ENCODE results near the gene KASH5. TPM values are rescaled to one million over a fixed set of nuclear protein-coding genes. Genes with fewer than 3 reads are reported as not detected.
A peak's percentile ranks its signal among the peaks of the same experiment; 100 is the strongest.

KASH5 gene
- total RNA-seq, 4 donors from 2014 or later: not detected

- H3K36me3 ChIP-seq: no peaks in the 10 kb centered on the region
- H3K4me3 ChIP-seq: no peak overlapping the region
- H3K9me3 ChIP-seq: no peaks in the 10 kb centered on the region
- H3K27me3 ChIP-seq: peaks cover 0 to 74% (median 12%) of the 10 kb centered on the region in 4 donors
- no peak overlapping the region for H3K27ac ChIP-seq
- 49 to 64% methylated on average over 2 to 4 of the region's 7 CpGs for WGBS, 2 donors
- intact Hi-C loops (cut with DNase I): no loop called here
- peaks cover 5 to 18% (median 9%) of the 10 kb centered on the region in 3 donors for H3K4me1 ChIP-seq
- DNase-seq: no peak
- TF ChIP-seq POLR2A (IDR thresholded peaks at IDR 0.05): no peak
- no peak for TF ChIP-seq CTCF (IDR thresholded peaks at IDR 0.05)
Observed at GRCh38 chr19:49417088-49417487, 29.0 kb downstream of the KASH5 start.

GRCh38 chr19:49418511-49418910, 30.5 kb downstream of the KASH5 start:
- no peaks in the 10 kb centered on the region for H3K9me3 ChIP-seq
- DNase-seq: no peak
- no peaks in the 10 kb centered on the region for H3K36me3 ChIP-seq
- H3K4me1 ChIP-seq: peaks cover 17 to 32% (median 22%) of the 10 kb centered on the region in 3 donors
- peaks cover 7 to 88% (median 24%) of the 10 kb centered on the region in 4 donors for H3K27me3 ChIP-seq
- TF ChIP-seq POLR2A (IDR thresholded peaks at IDR 0.05) (no peak), CTCF (IDR thresholded peaks at IDR 0.05) (no peak)
- no peak overlapping the region for H3K4me3 ChIP-seq
- H3K27ac ChIP-seq: no peak overlapping the region
- intact Hi-C loops (cut with DNase I): no loop called here
- 68 to 90% methylated on average over 5 of the region's 5 CpGs for WGBS, 2 donors

- TF ChIP-seq POLR2A (IDR thresholded peaks at IDR 0.05): no peak
- TF ChIP-seq CTCF (IDR thresholded peaks at IDR 0.05): no peak
- DNase-seq: no peak
- no peak overlapping the region for H3K4me3 ChIP-seq
- H3K27ac ChIP-seq: no peak overlapping the region
- intact Hi-C loops (cut with DNase I): no loop called here
- H3K9me3 ChIP-seq: no peaks in the 10 kb centered on the region
- peaks cover 11 to 95% (median 28%) of the 10 kb centered on the region in 4 donors for H3K27me3 ChIP-seq
- 74% methylated on average over 2 of the region's 2 CpGs; no CpG with 5 or more reads in 1 of the 2 donors for WGBS, 2 donors
- H3K36me3 ChIP-seq: no peaks in the 10 kb centered on the region
- H3K4me1 ChIP-seq: peaks cover 17 to 36% (median 24%) of the 10 kb centered on the region in 3 donors
Observed at GRCh38 chr19:49419173-49419572, 31.1 kb downstream of the KASH5 start.

DNA sequence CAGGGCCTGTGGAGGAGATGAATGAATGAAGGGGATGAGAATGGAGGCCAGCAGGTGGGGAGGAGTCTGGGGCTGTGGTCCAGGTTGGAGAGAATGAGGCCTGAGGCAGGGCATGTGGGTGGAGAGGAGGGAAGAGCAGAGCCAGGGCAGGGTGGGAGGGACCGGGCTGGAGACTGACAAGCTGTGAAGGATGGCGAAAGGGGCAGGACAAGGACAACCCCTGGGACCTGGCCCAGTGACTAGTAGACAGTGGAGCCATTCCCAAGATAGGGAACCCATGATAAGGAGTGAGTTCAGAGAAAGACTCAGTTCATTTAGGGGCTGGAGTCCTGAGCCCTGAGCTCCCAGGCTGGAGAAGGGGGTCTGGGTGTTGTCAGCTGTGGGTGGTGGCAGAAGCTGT, 32.2 kb downstream of the KASH5 start:
- intact Hi-C loops (cut with DNase I): no loop called here
- no peak for DNase-seq
- no peak for TF ChIP-seq POLR2A (IDR thresholded peaks at IDR 0.05)
- TF ChIP-seq CTCF (IDR thresholded peaks at IDR 0.05): no peak
- Histone ChIP-seq H3K36me3 (no peaks in the 10 kb centered on the region), H3K27ac (no peak overlapping the region), H3K4me3 (no peak overlapping the region), H3K9me3 (no peaks in the 10 kb centered on the region), H3K4me1 (peaks cover 17 to 36% (median 24%) of the 10 kb centered on the region in 3 donors), H3K27me3 (peaks cover 11 to 100% (median 33%) of the 10 kb centered on the region in 4 donors)
- 73 to 77% methylated on average over 2 of the region's 2 CpGs for whole genome bisulfite sequencing, 2 donors

DNA sequence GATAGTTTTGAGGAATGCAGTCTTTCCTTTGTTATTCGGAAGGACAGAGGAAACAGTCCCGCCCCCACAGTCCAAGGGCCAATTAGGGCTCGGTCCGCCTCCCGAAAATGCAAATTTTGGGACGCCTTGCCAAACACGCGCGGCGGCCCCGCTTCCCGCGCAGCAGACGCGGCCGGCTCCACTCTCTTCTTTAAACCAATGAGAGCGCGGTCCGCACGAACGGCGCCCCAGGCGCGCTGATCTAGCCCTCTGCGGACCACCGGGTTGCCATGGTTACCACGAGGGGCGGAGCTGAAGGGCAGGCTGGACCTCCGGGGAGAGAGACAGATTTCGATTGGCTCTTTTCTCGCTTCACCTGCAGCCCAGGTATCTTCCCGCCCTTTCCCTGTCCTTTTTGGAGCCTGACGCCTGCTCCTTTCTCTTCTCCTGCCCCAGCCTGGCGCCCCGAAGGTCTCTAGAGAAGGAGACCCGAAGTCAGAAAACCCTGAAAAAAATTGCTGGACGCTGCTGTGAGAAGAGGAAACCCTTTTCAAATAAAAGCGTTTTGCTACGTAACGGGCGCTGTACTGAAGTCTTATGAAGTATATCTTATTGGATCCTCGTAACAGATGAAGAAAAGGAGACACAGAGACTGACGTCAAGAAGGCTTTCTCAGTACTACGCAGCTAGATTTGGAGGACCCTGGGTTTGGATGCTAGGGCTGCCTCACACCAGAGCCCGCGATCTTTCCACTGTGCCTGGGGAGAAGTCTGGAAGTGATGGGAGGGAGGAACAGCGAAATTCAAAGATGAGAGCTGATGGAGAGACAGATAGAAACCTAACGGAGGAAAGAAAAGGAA, 33.2 kb downstream of the KASH5 start:
- H3K9me3 ChIP-seq: no peaks in the 10 kb centered on the region
- peaks cover 17 to 36% (median 24%) of the 10 kb centered on the region in 3 donors for H3K4me1 ChIP-seq
- peak overlapping the region in 3 of 4 donors; percentile 9 to 53 (median 20) for H3K4me3 ChIP-seq
- intact Hi-C loops (cut with DNase I): no loop called here
- DNase-seq: no peak
- TF ChIP-seq CTCF (IDR thresholded peaks at IDR 0.05) (no peak), POLR2A (IDR thresholded peaks at IDR 0.05) (no peak)
- H3K27me3 ChIP-seq: peaks cover 11 to 100% (median 43%) of the 10 kb centered on the region in 4 donors
- WGBS, 2 donors: 24 to 26% methylated on average over 17 to 23 of the region's 48 CpGs
- H3K36me3 ChIP-seq: no peaks in the 10 kb centered on the region
- no peak overlapping the region for H3K27ac ChIP-seq

Data from esophagus squamous epithelium (tissue), 5 donors.